Measurements from ENCODE around the gene OSBPL3.

Gene OSBPL3

GRCh38 chr7:24955313-24955712, 24.7 kb downstream of the OSBPL3 start:
- DNase-seq (ENCODE audit: low spot score): no peak

GRCh38 chr7:24952464-24952863, 27.5 kb downstream of the OSBPL3 start:
- no peak for DNase-seq (ENCODE audit: low spot score)

GRCh38 chr7:24951441-24951980, 28.5 kb downstream of the OSBPL3 start:
- no peak for DNase-seq (ENCODE audit: low spot score)

- DNase-seq (ENCODE audit: low spot score): no peak
Observed at GRCh38 chr7:24949884-24950283, 30.1 kb downstream of the OSBPL3 start.

- no peak for DNase-seq (ENCODE audit: low spot score)
Observed at GRCh38 chr7:24948739-24949138, 31.2 kb downstream of the OSBPL3 start.

- DNase-seq (ENCODE audit: low spot score): no peak
Observed at GRCh38 chr7:24946467-24946866, 33.5 kb downstream of the OSBPL3 start.

- no peak for DNase-seq (ENCODE audit: low spot score)
Observed at GRCh38 chr7:24945899-24946298, 34.1 kb downstream of the OSBPL3 start.

- no peak for DNase-seq (ENCODE audit: low spot score)
Observed at GRCh38 chr7:24943096-24943948, 36.7 kb downstream of the OSBPL3 start.

GRCh38 chr7:24942226-24942625, 37.8 kb downstream of the OSBPL3 start:
- no peak for DNase-seq (ENCODE audit: low spot score)

GRCh38 chr7:24939416-24939815, 40.6 kb downstream of the OSBPL3 start:
- DNase-seq (ENCODE audit: low spot score): no peak

- peak; percentile 67 for DNase-seq (ENCODE audit: low spot score)
Observed at GRCh38 chr7:24936121-24936824, 43.7 kb downstream of the OSBPL3 start.

GRCh38 chr7:24933298-24933697, 46.7 kb downstream of the OSBPL3 start:
- no peak for DNase-seq (ENCODE audit: low spot score)

- no peak for DNase-seq (ENCODE audit: low spot score)
Observed at GRCh38 chr7:24932815-24933214, 47.2 kb downstream of the OSBPL3 start.

GRCh38 chr7:24932389-24932788, 47.6 kb downstream of the OSBPL3 start:
- DNase-seq (ENCODE audit: low spot score): no peak

GRCh38 chr7:24931844-24932243, 48.1 kb downstream of the OSBPL3 start:
- no peak for DNase-seq (ENCODE audit: low spot score)

- no peak for DNase-seq (ENCODE audit: low spot score)
Observed at GRCh38 chr7:24930856-24931255, 49.1 kb downstream of the OSBPL3 start.

GRCh38 chr7:24926623-24927524, 53.1 kb downstream of the OSBPL3 start:
- DNase-seq (ENCODE audit: low spot score): no peak

GRCh38 chr7:24924375-24924774, 55.6 kb downstream of the OSBPL3 start:
- DNase-seq (ENCODE audit: low spot score): no peak

- DNase-seq (ENCODE audit: low spot score): no peak
Observed at GRCh38 chr7:24923172-24923865, 56.7 kb downstream of the OSBPL3 start.

GRCh38 chr7:24922099-24922773, 57.7 kb downstream of the OSBPL3 start:
- DNase-seq (ENCODE audit: low spot score): peak; percentile 46

GRCh38 chr7:24921362-24921679, 58.7 kb downstream of the OSBPL3 start:
- DNase-seq (ENCODE audit: low spot score): no peak
